KMS-11 (cell line): ENCODE measurements around the gene LINGO1.

Experiments
- H2AFZ ChIP-seq: fragments of 200-600 bp; sonication (generic); 2 replicates; pipeline ENCODE4 v1.6.1; 2016; ENCODE audit warnings: antibody characterized with exemption, mixed run types, low read depth
- H3K27ac ChIP-seq: fragments of 200-600 bp; sonication (generic); 2 replicates; pipeline ENCODE4 v1.6.1; 2016; ENCODE audit warnings: mild to moderate bottlenecking, mixed run types
- H3K27me3 ChIP-seq: fragments of 200-600 bp; sonication (generic); 2 replicates; pipeline ENCODE4 v1.6.1; 2017; ENCODE audit warnings: mild to moderate bottlenecking, low read depth, mixed run types, moderate library complexity; ENCODE audit not compliant: insufficient read depth
- H3K36me3 ChIP-seq: fragments of 200-600 bp; sonication (generic); 2 replicates; pipeline ENCODE4 v1.6.1; 2017; ENCODE audit warnings: mild to moderate bottlenecking, mixed run types; ENCODE audit not compliant: insufficient read depth
- H3K4me1 ChIP-seq: fragments of 200-600 bp; sonication (generic); 2 replicates; pipeline ENCODE4 v1.6.1; 2016; ENCODE audit warnings: mild to moderate bottlenecking, low read depth, mixed run types; ENCODE audit not compliant: poor library complexity, severe bottlenecking
- H3K4me2 ChIP-seq: fragments of 200-600 bp; sonication (generic); 2 replicates; pipeline ENCODE4 v1.7.0; 2016; ENCODE audit warnings: mild to moderate bottlenecking, mixed run types
- H3K4me3 ChIP-seq: fragments of 200-600 bp; sonication (generic); IDR thresholded peaks from 2 replicates; pipeline ENCODE4 v1.6.1; 2017; ENCODE audit warnings: low read depth, low read length, mixed read lengths; ENCODE audit not compliant: insufficient read depth
- H3K79me2 ChIP-seq: fragments of 200-600 bp; sonication (generic); 2 replicates; pipeline ENCODE4 v1.6.1; 2016; ENCODE audit warnings: low read depth, mixed run types; ENCODE audit not compliant: insufficient read depth
- H3K9ac ChIP-seq: fragments of 200-600 bp; sonication (generic); 2 replicates; pipeline ENCODE4 v1.6.1; 2016; ENCODE audit warnings: mild to moderate bottlenecking, mixed run types
- H4K20me1 ChIP-seq: fragments of 200-600 bp; sonication (generic); 2 replicates; pipeline ENCODE4 v1.6.1; 2016; ENCODE audit warnings: mild to moderate bottlenecking, mixed run types; ENCODE audit not compliant: insufficient read depth
- TF ChIP-seq, protein P1 (sequence below): fragments of 200-600 bp; sonication (generic); conservative IDR thresholded peaks from 2 replicates; pipeline ENCODE4 v1.6.1; 2017; ENCODE audit warnings: low read depth, mild to moderate bottlenecking, antibody characterized with exemption, low read length, moderate library complexity, mixed read lengths

LINGO1 gene

DNA sequence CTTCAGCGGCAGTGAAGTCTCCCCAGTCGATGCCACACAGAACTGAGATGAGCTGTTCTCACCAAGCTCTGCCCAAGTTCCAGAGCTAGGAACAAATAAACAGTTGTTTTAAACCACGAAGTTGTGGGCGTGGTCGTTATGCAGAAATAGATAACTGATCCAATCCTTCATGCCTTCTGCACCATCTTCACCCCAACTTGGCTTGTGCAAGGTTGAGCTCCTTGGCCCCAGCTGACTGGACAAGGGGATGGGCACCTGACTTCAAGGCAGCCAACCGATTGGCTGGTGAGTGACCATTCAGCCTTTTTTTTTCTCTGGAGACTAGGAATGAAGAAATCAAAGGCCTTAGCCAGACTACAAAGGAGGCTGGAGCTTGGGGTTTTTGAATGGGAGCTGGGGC lies 23.9 kb downstream of the LINGO1 start:
- Histone ChIP-seq H3K4me3 (no peak overlapping the region), H3K4me1 (no peaks in the 10 kb centered on the region), H3K79me2 (no peaks in the 10 kb centered on the region), H3K9ac (no peak overlapping the region), H3K27ac (no peak overlapping the region), H3K4me2 (no peak overlapping the region), H2AFZ (no peak overlapping the region), H4K20me1 (no peaks in the 10 kb centered on the region), H3K36me3 (no peaks in the 10 kb centered on the region), H3K27me3 (no peaks in the 10 kb centered on the region; the same call in 1 of the 2 replicates)
- TF ChIP-seq, protein P1, sequence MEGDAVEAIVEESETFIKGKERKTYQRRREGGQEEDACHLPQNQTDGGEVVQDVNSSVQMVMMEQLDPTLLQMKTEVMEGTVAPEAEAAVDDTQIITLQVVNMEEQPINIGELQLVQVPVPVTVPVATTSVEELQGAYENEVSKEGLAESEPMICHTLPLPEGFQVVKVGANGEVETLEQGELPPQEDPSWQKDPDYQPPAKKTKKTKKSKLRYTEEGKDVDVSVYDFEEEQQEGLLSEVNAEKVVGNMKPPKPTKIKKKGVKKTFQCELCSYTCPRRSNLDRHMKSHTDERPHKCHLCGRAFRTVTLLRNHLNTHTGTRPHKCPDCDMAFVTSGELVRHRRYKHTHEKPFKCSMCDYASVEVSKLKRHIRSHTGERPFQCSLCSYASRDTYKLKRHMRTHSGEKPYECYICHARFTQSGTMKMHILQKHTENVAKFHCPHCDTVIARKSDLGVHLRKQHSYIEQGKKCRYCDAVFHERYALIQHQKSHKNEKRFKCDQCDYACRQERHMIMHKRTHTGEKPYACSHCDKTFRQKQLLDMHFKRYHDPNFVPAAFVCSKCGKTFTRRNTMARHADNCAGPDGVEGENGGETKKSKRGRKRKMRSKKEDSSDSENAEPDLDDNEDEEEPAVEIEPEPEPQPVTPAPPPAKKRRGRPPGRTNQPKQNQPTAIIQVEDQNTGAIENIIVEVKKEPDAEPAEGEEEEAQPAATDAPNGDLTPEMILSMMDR = no peak

DNA sequence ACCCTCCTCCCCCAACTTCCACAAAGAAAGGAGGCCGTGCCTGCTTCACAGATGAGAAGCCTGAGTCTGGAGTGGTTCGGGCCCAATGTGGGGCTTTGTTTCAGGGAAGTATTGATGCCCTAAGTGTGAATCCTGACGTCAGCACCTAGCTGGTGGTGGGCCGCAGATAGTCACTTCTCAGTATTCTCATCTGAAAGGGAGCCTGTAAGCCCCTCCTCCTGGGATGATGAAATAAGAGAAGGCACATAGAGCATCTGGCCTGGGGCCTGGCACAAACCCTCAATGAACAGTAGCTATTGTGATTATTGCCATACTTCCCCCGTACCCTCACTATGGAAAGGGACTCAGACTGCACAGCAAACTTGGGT lies 24.8 kb downstream of the LINGO1 start:
- H3K4me3 ChIP-seq = no peak overlapping the region
- H2AFZ ChIP-seq = no peak overlapping the region
- TF ChIP-seq, protein P1 = no peak
- H3K4me1 ChIP-seq = no peaks in the 10 kb centered on the region
- H3K27ac ChIP-seq = no peak overlapping the region
- H3K79me2 ChIP-seq = no peaks in the 10 kb centered on the region
- H4K20me1 ChIP-seq = no peaks in the 10 kb centered on the region
- H3K9ac ChIP-seq = no peak overlapping the region
- no peak overlapping the region for H3K4me2 ChIP-seq
- no peaks in the 10 kb centered on the region; the same call in 1 of the 2 replicates for H3K27me3 ChIP-seq
- no peaks in the 10 kb centered on the region for H3K36me3 ChIP-seq

DNA sequence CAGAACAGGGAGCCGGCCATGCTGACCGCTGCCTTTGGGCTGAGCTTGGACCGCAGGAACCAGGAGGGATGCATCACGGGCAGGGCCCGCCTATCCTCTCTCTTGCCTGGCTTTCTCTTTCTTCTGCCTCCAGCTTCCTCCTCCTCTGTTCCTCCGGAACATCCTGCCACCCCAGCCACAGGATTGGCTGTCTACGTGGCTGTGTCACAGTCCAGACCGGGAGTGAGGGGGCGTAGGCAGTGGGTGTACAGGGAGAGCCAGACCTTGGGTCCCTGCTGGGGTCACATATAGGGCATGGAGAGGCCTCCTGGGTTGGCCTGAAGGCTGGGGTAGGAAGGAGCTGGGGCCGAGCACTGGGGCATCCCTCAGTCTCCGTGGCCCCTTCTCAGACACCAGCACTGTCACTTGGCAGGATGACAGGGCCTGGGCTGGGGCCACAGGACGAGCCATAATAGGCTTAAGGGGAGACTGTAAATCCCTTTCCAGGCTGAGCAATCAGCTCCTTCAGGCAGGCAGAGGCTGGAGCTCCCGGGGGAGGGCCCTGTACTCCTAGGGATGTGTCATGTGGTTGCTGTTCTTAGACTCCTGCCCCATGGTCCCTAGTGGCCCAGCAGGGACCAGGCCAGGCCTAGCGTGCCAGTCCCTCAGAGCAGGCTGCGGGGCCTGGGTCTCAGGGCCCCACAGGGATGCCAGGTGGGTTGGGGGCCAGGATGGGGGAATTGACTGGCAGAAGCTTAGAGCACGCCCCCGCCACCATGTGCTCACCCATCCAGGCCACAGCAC lies 25.4 kb downstream of the LINGO1 start:
- no peaks in the 10 kb centered on the region for H4K20me1 ChIP-seq

DNA sequence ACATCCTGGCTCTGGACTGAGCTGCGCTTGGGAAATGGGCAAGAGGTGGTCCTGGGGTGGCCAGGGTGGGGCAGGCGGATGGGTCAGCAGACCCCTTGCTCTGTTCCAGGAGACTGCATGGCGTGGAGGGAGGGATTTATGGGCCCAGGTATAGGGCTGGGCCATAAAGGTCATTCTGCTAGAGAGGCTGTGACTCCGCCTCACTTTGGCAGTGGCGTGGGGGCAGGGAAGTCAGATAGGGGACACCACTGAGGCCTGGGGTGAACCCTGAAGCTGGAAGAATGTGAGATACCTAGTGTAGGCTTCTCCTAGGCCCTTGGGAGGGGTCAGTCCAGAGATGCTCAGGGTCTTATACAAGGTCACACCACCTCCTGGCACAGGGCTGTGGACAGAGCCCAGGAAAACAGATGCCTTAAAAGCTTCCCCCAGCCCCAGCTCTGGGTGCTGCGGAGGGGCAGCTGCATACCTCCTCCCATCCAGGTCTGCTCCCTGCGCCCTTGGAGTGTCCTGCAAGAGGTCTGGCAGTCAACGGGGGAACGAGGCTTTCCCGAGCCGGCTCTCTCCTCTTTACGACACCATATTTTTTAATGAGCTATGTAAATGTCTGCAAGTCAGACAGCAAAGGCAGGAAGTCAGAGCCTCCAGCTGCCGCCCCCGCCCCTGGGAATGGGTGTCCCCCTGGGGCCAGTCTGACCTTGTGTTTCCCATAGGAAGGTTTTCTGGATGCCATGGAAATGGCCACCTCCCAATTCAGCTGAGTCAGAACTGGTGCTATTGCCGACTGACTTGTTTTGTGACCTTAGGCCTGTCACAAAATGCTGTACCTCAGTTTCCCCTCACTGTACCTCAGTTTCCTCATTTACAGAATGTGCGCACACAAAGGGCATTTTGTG lies 26.3 kb downstream of the LINGO1 start:
- Histone ChIP-seq H3K27me3 (no peaks in the 10 kb centered on the region; the same call in 1 of the 2 replicates), H3K27ac (no peak overlapping the region), H3K4me3 (no peak overlapping the region), H3K36me3 (no peaks in the 10 kb centered on the region), H3K4me1 (no peaks in the 10 kb centered on the region), H2AFZ (no peak overlapping the region), H3K4me2 (no peak overlapping the region), H3K9ac (no peak overlapping the region), H4K20me1 (no peaks in the 10 kb centered on the region), H3K79me2 (no peaks in the 10 kb centered on the region)
- TF ChIP-seq, protein P1 = no peak

More for the DNA sequence above, 25.4 kb downstream of the LINGO1 start:
- Histone ChIP-seq H3K79me2 (no peaks in the 10 kb centered on the region), H3K4me1 (no peaks in the 10 kb centered on the region), H3K4me2 (no peak overlapping the region), H3K9ac (no peak overlapping the region), H3K27ac (no peak overlapping the region), H2AFZ (no peak overlapping the region), H3K4me3 (no peak overlapping the region), H3K27me3 (no peaks in the 10 kb centered on the region; the same call in 1 of the 2 replicates), H3K36me3 (no peaks in the 10 kb centered on the region)
- TF ChIP-seq, protein P1 = no peak
